ENCODE data around the gene COL28A1.
A peak's percentile ranks its signal among the peaks of the same experiment; 100 is the strongest.
"Not testable (repeated sequence)": the region's sequence is repeated elsewhere in the genome, so short reads cannot be mapped to it uniquely, and the experiment has no call there.

Gene COL28A1

DNA sequence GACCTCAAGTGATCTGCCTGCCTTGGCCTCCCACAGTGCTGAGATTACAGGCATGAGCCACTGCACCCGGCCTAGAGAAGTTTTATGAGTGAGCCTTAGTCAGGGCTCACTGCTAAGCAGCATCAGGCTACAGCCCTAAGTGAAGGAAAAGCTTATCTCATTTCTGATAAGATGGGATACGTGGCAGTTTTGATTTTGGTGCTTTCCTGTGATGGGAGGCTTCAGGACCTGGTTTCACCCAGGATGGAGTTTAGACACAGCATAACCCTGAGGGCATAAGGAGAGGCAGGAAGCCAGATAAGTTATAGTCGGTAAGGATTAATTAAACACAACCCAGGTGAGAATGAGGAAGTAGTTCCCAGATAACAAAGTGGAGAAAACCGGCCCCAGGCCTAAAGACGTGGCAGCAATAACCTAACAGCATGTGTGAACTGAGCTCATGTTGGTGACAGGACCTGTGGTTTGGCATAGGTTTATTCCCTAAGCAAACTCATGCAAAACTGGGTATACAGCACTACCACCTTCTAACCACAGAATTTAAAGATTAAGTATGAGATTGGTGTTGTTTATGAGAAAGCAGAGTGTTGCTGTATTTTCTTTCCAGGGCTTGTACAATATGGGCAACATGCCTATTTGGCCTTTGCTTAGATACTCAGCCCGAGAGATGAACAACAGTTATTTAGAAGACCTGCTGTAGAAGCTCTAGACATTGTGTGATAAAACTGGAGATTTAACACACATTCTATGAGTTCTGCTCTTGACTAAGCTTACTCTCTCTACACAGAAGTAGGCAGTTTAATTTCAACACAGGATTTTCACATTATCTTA is 119.4 kb downstream of the COL28A1 start:
- no peak for DNase-seq (ENCODE audit: low read depth)
- no peak overlapping the region for H3K4me3 ChIP-seq (ENCODE audit: low read length)
- TF ChIP-seq, protein P1, sequence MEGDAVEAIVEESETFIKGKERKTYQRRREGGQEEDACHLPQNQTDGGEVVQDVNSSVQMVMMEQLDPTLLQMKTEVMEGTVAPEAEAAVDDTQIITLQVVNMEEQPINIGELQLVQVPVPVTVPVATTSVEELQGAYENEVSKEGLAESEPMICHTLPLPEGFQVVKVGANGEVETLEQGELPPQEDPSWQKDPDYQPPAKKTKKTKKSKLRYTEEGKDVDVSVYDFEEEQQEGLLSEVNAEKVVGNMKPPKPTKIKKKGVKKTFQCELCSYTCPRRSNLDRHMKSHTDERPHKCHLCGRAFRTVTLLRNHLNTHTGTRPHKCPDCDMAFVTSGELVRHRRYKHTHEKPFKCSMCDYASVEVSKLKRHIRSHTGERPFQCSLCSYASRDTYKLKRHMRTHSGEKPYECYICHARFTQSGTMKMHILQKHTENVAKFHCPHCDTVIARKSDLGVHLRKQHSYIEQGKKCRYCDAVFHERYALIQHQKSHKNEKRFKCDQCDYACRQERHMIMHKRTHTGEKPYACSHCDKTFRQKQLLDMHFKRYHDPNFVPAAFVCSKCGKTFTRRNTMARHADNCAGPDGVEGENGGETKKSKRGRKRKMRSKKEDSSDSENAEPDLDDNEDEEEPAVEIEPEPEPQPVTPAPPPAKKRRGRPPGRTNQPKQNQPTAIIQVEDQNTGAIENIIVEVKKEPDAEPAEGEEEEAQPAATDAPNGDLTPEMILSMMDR (conservative IDR thresholded peaks at IDR 0.05; ENCODE audit: low read depth, low read length), result no peak

DNA sequence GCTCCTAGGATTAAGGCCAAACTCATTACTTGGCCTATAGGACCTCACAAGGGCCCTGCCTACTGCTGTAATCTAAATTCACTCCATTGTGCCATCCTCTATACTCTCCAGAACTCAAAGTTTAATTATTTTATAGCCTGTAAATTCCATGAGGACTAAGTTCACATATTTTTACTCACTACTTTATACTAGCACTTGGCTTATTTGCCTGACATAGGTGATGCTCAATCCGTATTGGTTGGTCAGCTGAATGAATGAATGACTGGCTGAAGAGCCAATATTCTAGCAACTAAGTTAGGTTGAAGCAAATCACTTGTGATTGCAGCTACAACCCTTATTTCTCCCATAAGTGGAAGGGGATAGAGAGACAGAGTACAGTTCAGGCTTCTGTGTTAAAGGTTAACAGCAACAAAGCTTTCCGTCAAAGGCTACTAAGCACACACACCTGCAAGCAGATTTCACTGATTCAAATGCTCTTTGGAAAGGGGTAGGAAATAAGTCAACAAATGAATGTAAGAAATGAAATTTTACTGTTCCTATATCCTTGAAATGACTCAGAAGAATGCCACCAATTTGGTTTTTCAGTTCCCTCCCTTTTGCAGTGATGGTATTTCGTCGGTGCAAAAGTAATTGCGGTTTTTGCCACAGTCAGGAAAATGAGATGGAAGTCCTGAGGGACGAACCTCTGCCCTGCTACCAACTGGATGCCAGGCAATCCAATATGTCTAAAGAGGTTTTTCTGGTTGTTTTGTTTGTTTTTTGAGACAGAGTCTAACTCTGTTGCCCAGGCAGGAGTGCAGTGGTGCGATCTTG is 120.7 kb downstream of the COL28A1 start:
- no peak overlapping the region for H3K4me3 ChIP-seq (ENCODE audit: low read length)
- DNase-seq (ENCODE audit: low read depth), result no peak
- TF ChIP-seq, protein P1 (conservative IDR thresholded peaks at IDR 0.05; ENCODE audit: low read depth, low read length), result no peak

DNA sequence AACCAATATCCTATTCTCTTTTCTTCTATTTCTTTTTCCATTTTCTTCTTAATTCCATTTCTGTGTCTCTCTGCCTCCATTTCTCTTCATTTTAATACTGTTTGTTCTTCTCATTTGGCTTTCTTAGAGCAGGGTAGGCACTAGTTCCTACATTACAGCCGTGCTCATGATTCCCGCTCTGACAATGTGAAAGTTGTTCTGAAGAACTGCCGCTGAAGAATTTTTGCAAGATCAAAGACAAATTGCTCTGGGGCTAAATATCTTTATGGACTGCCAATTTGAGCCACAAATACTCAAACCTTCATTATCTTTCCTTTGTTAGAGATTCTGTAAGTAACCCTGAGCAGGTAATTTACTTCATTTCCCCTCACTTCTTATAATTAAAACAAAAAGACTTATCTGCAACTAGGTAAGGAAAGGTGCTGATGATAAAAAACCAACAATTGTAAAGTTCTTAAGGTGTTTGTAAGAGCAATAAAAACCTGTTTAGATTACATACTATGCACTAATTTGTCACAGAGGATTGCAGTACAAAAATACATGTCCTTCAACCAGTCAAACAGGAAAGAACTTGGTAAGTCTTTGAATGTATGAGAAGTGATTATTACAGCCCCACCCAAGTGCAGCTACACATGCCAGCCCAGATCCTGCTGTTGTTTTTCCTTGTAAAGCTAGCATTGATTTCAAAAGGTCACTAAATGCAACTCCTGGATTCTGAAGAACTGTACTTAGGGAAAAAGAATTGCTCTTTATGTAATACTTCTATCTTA is 127.5 kb downstream of the COL28A1 start:
- no peak overlapping the region for H3K4me3 ChIP-seq (ENCODE audit: low read length)
- DNase-seq (ENCODE audit: low read depth), result no peak
- TF ChIP-seq, protein P1 (conservative IDR thresholded peaks at IDR 0.05; ENCODE audit: low read depth, low read length), result no peak

DNA sequence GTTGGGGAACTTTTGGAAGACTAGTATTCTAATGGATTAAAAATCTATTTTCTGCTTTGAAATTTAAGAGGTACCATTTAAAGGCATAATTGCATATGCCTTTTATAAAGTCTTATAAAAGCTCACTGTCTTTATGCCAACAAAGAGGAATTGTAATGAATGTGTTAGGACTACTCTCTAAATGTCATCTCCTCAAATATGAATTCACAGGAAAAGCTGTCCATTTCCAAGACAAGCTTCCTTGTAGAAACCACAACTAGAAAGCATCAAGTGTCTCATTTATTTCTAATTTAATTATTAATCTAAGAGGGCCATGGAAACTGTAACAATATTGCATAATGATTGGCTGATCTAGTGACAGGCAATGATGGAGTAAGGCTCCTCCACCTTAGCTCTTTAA is 130.2 kb downstream of the COL28A1 start:
- TF ChIP-seq, protein P1 (conservative IDR thresholded peaks at IDR 0.05; ENCODE audit: low read depth, low read length), result no peak
- H3K4me3 ChIP-seq (ENCODE audit: low read length), result no peak overlapping the region
- DNase-seq (ENCODE audit: low read depth), result no peak

DNA sequence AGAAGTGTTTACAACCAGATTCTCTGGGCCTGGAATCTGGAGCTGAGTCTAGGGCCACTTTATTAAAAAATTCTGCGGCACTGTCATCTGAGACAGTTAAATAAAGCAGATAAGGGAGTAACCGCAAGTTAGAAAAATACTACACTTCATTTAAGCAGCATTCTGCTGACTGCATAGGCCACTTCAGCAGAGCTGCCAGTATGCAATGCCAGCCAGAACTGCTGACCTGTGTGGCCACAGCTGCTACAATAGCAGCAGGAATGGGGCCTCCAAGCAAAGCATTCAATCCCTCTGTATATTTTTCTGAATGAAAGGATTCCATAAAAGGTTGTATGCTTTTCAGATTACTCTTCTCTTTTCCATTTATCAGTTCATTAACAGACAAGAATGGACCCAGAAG is 136.0 kb downstream of the COL28A1 start:
- DNase-seq (ENCODE audit: low read depth), result peak; percentile 2
- TF ChIP-seq, protein P1 (conservative IDR thresholded peaks at IDR 0.05; ENCODE audit: low read depth, low read length), result no peak
- H3K4me3 ChIP-seq (ENCODE audit: low read length), result no peak overlapping the region

DNA sequence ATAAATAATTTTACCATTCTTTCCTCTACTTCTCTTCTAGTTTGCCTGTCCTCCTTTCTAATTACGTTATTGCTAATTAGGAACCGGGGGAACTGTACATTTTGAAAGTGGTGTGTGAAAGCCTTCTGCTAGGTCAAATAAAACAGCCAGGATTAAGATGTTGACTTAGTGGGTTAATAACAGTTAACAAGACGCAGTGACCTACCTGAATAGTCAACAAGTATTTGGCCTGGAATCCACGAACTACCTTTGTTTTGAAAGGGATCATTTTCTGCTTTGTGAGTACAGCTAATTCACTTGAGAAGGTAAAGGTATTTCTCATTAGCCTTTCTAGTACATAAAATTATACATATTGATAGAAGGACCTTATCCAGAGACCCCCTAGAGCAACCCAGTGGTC is 139.9 kb downstream of the COL28A1 start:
- no peak overlapping the region for H3K4me3 ChIP-seq (ENCODE audit: low read length)
- DNase-seq (ENCODE audit: low read depth), result no peak
- TF ChIP-seq, protein P1 (conservative IDR thresholded peaks at IDR 0.05; ENCODE audit: low read depth, low read length), result no peak

DNA sequence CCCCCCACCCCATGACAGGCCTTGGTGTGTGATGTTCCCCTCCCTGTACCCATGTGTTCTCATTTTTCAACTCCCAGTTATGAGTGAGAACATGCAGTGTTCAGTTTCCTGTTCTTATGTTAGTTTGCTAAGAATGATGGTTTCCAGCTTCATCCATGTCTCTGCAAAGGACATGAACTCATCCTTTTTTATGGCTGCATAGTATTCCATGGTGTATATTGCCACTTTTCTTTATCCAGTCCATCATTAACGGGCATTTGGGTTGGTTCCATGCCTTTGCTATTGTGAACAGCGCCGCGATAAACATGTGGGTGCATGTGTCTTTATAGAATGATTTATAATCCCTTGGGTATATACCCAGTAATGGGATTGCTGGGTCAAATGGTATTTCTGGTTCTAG is 147.5 kb downstream of the COL28A1 start:
- H3K4me3 ChIP-seq (ENCODE audit: low read length); DNase-seq (ENCODE audit: low read depth): not testable (repeated sequence)
